GM18507 (cell line): Measurements from ENCODE around the gene VPS37C.

Experiments
- DNase-seq: peaks from one replicate; pipeline ENCODE4 v3.0.0; 2011; ENCODE audit warnings: low read depth; ENCODE audit not compliant: insufficient read length; ENCODE audit errors: extremely low spot score
- FAIRE-seq: peaks from 2 replicates; lab custom pipeline; 2011; peaks lifted over from hg19 to GRCh38; lab: Jason Lieb, UNC

The VPS37C gene

DNA sequence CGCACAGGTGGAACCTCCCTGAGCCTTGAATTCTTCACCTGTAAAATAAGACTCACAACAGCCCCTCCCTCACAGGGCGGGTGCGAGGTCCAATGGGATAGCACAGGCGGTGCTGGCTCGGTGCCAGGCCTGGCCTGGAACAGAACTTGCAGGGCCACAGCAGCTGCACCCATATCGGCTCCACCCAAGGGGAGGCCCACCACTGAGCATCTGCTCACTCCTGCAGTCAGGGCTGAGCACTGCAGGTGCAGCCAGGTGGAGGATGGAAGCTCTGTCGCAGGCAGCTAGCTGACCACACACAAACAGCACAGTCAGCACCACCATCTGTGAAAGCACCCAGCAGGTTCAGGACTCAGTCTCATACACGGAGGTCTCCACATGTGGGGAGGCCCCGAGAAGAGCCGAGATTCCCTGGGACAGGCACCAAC is 19.6 kb downstream of the VPS37C start:
- no peak for FAIRE-seq
- DNase-seq: no peak

DNA sequence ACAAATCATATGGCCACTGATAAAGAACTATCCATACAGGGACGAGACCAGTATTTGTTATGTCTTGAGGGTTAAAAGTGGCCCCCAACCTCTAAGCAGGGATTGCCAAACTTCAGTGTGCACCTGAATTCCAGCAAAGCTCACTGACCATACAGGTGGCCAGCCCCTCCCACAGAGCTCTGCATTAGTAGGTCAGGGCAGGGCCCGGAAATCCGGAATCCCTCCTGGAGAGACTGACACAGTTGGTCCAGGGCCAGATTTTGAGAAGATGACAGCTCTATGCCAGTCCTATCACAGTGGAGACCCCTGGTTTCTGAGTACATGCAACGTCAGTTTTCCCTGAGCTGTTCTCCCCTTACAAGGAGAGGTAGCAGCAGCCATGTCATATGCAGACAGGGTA is 20.8 kb downstream of the VPS37C start:
- no peak for DNase-seq

DNA sequence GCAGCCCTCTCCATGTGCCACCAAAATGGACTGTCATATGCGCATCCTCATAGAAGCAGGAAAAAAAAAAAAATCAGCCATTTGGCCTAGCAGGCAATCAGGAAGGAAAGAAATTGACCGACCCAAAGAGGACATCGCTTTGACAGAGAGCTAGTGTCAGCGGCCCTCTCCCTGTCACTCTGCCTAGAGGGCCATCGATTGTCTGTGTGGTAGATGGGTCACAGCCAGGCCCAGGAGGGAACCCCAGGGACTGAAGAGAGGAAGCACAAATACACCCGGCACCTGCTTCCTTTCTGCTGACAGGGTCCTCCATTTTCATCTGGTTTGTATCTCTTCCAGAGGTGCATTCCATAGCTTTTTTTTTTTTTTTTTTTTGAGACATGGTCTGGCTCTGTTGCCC is 21.8 kb downstream of the VPS37C start:
- no peak for FAIRE-seq
- no peak for DNase-seq

More for the DNA sequence above, 20.8 kb downstream of the VPS37C start:
- FAIRE-seq: no peak

DNA sequence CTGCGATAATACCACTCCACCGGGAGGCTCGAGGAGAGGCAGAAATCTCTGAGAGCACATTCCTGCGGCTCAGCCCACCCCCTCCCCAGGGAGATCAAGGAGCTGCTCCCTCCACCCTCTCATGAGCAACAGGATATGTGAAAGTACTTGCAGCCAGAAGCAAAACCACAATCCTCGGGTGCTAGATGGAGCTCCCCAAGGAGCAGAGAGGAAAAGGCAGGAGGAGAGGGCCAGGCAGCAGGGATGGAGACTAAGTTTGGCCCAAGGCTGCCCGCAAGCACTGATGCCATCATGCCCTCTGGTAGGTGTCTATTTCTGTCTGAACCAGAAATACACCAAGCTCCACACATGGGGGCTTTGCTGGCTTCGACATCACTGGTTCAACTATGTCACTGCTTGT is 22.3 kb downstream of the VPS37C start:
- DNase-seq (no peak), FAIRE-seq (no peak)

DNA sequence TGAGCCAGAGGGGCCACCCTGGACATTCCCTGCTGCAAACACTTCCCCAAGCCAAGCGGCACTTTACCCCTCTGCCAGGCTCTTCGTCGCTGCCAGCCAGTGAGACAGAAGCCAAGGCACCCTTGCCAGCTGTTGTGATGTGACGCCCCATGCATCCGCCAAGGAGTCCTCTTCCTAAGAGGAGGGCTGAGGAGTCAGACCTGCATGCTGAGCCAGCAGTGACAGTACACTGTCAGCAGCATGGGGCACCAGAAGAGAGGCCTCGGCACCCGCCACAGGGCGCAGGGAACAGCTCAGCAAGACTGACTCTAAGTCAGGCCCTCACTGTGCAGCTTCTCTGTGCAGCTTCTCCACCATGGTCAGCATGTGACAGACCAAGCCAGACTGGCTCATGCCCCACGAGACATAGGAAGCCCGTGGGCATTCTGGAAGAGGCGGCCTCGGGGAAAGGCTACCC is 26.4 kb downstream of the VPS37C start:
- DNase-seq (no peak), FAIRE-seq (no peak)

DNA sequence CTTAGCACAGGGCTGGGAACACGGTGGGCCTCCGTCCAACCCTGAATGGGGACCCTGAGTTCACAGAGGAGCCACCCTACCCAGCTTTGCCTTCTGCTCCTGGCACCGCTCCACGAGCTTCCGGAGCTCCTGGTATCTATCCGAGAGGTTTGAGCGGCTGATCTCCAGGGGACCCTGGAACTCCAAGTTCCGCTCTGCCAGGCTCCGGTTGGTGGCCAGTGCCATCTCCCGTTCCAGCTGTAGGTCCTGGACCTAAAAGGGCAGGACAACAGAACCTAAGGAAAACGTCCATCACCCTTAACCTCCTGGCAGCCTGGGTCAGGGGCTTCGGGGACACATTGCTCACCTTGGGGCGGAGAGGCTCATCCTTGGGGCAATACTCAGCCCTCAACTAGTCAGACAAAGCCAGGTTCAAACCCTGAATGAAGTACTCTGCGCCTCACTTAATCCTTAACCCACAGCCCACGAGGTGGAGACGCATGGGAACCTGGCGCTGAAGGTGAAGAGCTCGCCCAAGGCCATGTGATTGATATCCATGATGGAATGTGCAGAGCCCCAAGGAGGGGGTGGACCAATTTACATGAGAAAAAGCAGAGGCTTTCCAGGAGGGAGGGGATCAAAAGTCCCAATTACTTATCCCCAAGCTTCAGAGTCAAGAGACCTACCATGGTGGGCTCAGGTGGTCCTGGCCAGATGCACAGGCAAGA is 27.1 kb downstream of the VPS37C start:
- DNase-seq (no peak), FAIRE-seq (no peak)

DNA sequence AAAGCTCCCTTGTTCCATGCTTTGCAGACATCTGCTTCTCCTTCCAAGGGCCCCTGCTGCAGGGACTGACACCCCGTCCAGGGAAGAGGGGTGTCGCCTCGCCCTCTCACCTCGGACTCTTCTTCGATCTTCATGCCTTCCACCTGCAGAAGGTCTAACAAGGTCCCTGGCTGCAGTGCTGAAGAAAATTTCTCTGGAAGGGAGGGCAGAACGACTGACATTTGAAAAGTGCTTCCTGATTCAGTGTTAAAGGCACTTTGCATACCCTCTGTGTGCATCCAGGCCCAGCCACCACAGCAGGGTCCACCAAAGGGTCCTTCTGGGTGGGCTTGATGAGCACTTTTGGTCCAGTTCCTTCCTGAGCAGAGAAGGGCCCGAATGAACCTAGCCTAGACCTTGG is 28.1 kb downstream of the VPS37C start:
- no peak for DNase-seq
- no peak for FAIRE-seq

DNA sequence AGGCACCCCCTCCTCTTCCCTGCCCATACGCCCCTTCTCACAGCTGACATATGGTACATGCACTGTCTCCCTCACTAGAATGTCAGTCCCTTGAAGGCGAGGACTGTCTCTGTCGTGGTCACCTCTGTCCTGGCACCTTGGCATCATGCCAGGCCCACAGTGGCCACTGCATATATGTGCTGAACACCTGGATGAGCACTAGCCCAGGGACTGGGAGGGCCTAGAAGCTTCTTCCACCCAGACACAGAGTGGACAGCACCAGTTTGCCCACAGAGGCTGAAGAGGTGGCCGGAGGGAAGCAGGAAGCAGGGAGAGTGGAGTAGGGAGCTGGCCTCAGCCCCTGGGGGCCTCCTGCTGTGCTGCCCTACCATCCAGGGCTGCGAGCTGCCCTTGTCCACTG is 28.6 kb downstream of the VPS37C start:
- DNase-seq (no peak), FAIRE-seq (no peak)

DNA sequence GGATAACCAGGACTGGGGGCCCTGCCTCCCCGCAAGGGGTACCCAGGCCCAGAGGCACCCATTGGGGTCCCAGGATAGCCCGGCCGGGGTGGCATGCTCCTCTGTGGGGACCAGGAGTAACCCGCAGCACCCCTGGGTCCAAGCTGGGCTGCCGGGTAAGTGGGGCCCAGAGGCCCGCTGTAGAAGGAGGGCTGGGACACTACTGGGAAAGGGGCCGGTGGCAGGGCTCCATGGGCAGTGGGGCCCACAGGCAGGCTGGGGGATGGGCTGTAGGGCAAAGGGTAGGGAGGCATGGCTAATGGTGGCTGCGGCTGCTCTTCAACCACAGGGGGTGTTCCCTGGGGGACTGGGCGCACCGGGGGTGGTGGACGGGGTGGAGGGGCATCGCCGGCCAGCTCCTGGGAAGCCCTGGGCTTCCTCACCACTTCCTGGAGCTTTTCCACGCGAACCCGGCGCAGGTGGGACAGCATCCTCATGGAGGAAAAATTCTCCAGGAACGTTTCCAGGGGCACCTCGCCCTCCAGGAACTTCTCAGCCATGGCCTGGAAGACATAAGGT is 29.1 kb downstream of the VPS37C start:
- DNase-seq (no peak), FAIRE-seq (no peak)

DNA sequence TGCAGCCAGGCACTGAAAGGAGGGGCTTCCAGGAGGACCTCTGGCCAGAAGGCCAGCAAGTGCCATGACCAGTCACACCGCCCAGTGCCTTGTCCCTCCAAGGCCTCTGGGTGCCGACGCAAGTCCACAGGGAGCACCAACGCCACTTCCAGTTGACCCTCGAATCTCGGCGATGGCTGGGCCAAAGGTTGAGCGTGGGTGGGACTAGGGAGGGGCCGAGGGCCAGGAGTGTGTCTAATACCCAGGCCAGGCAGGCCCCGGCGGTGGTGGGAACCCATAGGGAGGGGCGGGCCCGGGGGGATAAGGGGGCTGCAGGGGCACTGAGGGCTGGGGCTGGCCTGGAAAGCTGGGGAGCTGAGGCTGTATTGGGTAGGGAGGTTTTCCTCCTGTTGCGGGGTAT is 29.6 kb downstream of the VPS37C start:
- no peak for DNase-seq
- no peak for FAIRE-seq

DNA sequence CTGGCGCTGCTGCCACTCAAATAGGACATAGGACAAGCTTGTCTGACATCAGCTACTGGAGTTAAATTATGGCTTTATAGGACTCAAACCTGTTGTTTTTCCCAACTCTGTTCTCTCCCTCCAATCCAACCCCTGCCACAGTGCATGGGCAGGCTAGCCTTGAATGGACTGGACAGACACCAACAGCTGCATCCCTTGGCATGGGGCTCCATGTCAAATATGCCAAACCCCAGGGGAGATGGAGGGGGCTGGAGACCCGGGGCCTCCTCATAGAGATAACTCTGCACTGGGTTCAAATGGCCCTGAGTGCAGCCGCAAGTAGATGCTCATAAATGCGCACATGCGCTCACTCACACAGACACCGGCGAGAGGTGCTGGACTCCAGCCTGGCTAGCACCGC is 30.0 kb downstream of the VPS37C start:
- DNase-seq: no peak
- no peak for FAIRE-seq

DNA sequence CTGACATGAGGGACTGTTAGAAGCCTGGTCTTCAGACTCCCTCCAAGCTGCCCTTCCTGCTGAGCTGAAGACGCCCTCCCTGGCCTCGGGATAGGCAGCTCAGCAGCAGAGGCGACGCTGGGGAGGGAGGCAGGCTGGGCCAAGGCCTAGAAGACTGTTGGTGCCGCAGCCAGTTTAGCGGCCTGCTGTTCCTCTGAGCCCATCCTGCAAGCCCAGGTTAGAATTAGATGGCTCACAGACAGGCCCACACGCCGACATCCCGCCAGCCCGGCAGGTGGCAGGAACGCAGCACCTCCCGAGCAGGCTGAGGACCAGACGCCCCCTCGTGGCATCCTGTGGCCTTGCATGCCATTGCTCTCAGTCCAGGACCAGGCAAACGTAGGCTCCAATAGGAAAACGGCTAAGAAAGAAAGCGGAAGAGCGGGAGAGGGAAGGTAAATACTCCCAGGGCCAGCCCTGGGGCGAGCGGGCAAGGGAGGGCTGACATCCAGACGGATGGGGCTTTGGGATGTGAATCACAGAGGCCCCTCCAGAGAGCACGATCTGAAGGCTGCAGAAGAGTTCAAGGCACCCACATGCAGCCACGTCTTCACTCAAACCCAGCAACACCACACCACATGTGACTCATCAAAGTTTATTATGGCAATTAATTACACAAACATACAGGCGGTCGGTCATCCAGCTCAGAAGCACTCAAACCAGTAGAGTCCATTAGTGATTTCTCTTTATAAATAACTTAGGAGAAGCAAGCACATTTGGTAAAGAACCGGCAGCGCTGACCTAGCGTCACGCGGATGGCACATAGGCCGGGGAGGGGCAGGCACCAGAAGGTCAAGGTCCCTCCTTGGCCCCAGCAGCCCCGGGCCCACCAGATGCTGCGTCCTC is 31.3 kb downstream of the VPS37C start:
- peak; percentile 96 for DNase-seq
- peak; percentile 93 for FAIRE-seq

DNA sequence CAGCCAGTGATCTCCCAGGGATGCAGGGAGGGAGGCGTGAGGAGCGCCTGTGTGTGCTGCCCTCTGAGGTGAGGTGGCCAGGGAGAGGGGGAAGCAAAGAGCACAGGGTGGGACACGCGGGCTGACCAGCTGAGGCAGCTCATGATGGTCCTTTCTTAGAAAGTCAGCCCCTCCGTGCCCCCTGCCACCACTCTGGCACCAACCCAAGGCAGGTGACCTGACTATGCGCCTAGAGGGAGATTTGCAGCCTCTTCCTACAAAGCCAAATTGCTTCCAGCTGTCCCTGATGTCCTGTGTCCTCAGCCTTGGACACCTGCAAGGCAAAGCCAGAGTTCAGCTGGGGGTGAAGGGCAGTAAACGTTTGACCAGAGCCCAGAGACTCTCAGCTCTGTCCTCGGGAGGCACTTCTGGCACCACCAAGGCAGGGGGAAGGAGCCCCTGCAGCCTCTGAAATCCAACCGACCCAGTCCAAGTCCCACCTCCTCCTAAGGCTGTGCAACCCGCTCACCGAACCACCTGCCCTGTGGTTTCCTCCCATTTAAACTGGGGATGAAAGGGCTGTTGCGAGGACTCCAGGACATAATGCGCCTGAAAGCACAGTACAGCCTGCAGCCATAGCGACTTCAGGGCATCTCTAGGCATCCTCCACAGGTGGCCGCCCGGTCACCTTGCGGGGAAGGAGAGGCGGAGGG is 32.1 kb downstream of the VPS37C start:
- FAIRE-seq (no peak), DNase-seq (no peak)

DNA sequence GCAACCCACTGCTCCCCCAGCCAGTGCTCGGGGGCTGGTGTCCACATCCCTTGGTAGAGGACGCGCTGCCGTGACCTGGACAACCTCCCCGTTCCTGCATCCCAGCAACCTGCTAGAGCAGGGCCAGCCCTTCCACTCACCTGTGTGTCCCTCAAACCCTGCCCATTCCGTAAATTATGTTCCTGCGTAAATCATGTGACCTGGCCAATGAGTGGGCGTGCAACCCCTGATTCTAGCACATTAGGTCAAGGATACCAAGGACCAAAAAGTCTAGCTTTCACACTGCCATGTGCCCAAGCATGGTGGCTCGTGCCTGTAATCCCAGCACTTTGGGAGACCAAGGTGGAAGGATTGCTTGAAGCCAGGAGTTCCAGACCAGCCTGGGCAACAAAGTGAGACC is 33.2 kb downstream of the VPS37C start:
- FAIRE-seq: no peak

DNA sequence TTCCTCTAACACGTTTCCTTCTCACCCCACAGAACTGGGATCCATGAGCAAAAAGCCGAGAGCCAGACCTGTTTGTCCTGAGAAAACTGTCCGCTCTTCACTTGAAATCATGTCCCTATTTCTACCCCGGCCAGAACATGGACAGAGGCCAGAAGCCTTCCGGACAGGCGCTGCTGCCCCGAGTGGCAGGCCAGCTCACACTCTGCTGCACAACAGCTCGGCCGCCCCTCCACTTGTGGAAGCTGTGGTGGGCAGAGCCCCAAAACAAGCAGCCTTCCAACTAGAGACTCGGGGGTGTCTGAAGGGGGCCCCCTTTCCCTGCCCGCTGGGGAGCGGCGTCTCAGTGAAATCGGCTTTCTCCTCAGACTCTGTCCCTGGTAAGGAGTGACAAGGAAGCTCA is 35.0 kb downstream of the VPS37C start:
- DNase-seq: no peak
- no peak for FAIRE-seq

More for the DNA sequence above, 33.2 kb downstream of the VPS37C start:
- no peak for DNase-seq

DNA sequence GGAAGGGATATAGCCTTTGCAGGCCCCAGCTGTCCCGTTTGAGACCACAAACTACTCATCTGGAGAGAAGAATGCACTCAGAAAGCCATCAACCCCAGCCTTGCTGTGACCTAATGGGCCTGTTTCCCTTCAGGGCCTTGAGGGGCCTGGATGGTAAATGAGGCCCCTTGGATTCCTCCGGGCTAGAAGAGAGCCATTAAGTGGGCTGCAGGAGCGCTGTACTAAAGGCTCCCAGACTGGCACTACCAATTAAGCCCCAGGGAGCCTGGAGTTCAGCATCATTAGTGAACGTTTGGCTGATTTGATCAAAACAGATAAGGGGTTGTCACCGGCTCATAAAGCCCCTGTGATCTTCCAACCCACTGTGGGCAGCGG is 35.9 kb downstream of the VPS37C start:
- no peak for DNase-seq
- FAIRE-seq: no peak

DNA sequence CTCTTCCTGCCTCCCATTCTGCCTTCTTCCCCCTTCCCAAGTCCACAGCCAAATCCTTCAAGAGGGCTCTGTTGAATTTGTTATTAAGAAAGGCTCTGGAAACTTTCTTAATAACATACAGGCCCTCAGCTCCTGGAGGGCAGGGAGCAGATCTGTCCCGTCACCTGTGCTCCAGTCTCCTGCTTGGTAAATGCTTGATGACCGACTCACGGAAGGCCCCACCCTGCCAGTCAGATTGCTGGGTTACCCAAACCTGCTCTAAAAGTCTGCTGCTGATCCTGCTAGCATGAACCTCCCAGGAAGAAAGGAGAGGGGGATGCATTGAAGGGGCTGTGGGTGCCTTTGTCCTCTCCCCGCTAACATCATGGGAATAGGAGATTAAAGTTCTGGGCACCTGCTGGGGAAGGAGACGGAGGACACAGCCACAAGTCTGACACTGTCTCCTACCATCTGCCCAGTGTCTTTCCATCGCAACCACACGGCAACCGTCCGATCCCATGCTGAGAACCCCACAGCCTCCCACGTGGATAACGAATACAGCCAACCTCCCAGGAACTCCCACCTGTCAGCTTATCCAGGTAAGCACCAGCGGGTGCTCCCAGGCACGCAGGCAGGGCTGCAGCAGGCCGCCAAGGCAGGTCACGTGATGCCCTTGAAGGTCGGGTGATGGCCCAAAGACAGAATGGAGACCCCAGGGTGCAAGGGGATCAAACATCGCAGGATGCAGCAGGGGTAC is 36.5 kb downstream of the VPS37C start:
- no peak for FAIRE-seq
- no peak for DNase-seq

DNA sequence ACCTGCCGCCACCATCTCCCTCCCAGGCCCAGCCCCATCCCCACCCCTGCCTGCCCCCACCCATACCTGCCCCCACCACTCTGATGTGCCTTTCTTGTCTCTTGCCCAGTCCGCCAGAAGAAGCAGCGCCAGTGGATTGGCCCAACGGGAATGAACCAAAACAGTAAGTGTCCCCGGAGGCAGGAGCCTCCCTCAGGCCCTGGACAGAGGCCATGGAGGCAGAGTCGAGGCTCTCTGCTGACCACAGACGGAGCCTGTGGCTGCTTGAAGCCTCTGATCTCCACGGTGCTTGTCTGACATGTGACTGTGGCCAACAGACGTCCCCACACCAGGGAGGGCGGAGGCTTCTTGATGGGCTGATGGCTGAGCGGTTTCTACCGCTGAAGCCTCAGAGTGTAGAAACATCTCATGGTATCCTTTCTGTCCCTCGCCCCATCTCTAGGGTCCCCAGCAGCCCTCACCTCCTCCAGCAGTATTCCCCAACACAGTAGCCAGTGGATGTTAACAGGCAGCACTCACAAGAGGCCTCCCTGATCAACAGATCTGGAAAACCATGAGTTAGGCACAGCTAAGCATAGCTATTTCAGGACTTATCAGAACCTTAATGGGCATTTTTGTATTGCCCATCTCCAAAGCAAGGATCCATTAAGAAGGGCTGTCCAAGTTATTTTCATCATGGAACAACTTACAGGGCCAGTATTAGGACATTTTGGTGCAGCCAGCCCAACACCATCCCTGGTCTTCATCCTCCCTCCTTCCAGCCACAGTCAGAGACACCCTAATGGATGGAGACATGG is 37.3 kb downstream of the VPS37C start:
- no peak for DNase-seq
- FAIRE-seq: no peak

DNA sequence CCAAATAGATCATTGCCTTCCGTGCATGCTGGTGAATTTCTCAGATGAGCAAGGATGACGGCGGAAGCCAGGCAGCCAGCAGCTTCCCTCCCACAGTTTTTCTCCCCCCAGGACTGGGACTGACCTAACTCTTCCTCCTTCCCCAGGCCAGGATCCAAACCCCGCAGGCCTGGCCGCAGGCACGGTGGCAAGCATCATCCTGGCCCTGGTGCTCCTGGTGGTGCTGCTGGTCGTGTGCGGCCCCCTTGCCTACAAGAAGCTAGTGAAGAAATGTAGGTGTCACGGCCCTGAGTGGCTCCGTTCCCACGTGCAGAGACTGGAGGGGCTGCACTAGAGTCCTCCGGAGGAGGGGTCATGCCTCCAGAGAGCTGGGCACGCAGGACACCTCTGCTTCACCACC is 38.5 kb downstream of the VPS37C start:
- DNase-seq: no peak
- FAIRE-seq: no peak
